SK-N-SH treated with all-trans-retinoic acid at 6 μM for 48 hours (cell line): ENCODE results near the gene SYT7.

Experiments
- RARB ChIP-seq: fragments of 250-450 bp; sonication (Bioruptor Pico); IDR thresholded peaks from 2 replicates; pipeline ENCODE4 v1.8.0; 2021; ENCODE audit warnings: mild to moderate bottlenecking, moderate library complexity
- TCF4 ChIP-seq: fragments of 250-450 bp; sonication (Bioruptor Pico); IDR thresholded peaks from 2 replicates; pipeline ENCODE4 v1.8.0; 2021; ENCODE audit warnings: mild to moderate bottlenecking, moderate library complexity, borderline replicate concordance
- TF ChIP-seq, protein P1 (sequence below): fragments of 250-450 bp; sonication (Bioruptor Pico); IDR thresholded peaks from 2 replicates; pipeline ENCODE4 v1.5.1; 2020; ENCODE audit warnings: low read depth, mild to moderate bottlenecking, moderate library complexity
- TF ChIP-seq, protein P2 (sequence below): fragments of 250-450 bp; sonication (Bioruptor Pico); IDR thresholded peaks from 2 replicates; pipeline ENCODE4 v1.8.0; 2020; ENCODE audit warnings: mild to moderate bottlenecking, moderate library complexity, borderline replicate concordance

DNA sequence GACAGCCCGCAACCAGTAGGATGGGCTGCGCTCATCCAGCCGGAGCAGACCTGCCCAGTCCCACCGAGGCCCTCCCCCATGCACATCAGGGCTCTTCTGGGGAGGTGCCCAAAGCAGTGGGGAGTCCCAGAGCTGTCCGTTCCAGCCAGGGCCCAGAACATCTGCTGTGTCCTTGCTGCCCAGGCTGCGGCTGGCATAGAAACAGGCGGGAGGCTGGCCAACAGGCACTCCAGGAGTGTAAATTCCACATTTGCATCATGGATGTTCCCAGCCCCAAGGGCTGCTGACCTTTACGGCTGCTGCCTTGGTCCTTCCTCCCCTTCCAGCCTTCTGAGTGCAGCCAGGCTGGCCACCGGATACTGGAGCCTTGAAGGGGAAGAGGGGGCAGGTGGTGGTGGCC, 30.0 kb upstream of the SYT7 start:
- no peak for TF ChIP-seq RARB
- TF ChIP-seq, protein P1, sequence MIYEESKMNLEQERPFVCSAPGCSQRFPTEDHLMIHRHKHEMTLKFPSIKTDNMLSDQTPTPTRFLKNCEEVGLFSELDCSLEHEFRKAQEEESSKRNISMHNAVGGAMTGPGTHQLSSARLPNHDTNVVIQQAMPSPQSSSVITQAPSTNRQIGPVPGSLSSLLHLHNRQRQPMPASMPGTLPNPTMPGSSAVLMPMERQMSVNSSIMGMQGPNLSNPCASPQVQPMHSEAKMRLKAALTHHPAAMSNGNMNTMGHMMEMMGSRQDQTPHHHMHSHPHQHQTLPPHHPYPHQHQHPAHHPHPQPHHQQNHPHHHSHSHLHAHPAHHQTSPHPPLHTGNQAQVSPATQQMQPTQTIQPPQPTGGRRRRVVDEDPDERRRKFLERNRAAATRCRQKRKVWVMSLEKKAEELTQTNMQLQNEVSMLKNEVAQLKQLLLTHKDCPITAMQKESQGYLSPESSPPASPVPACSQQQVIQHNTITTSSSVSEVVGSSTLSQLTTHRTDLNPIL (CRISPR knock-in tag) = no peak
- TF ChIP-seq, protein P2, sequence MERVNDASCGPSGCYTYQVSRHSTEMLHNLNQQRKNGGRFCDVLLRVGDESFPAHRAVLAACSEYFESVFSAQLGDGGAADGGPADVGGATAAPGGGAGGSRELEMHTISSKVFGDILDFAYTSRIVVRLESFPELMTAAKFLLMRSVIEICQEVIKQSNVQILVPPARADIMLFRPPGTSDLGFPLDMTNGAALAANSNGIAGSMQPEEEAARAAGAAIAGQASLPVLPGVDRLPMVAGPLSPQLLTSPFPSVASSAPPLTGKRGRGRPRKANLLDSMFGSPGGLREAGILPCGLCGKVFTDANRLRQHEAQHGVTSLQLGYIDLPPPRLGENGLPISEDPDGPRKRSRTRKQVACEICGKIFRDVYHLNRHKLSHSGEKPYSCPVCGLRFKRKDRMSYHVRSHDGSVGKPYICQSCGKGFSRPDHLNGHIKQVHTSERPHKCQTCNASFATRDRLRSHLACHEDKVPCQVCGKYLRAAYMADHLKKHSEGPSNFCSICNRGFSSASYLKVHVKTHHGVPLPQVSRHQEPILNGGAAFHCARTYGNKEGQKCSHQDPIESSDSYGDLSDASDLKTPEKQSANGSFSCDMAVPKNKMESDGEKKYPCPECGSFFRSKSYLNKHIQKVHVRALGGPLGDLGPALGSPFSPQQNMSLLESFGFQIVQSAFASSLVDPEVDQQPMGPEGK (CRISPR knock-in tag) = no peak
- TF ChIP-seq TCF4 = no peak
